GM12801 (cell line): ENCODE results near the gene ANKZF1.

Source experiments
- CTCF ChIP-seq: IDR thresholded peaks from one replicate; pipeline ENCODE4 v1.5.1; 2011; ENCODE audit warnings: control low read depth; ENCODE audit not compliant: insufficient read length; ENCODE audit errors: extremely low read depth

The ANKZF1 gene

GRCh38 chr2:219228911-219229304 is 698 bp upstream of the ANKZF1 start:
- no peak for TF ChIP-seq CTCF

GRCh38 chr2:219230059-219230540 is 494 bp downstream of the ANKZF1 start:
- no peak for TF ChIP-seq CTCF

GRCh38 chr2:219234331-219234730 is 4.7 kb downstream of the ANKZF1 start:
- TF ChIP-seq CTCF: no peak

- TF ChIP-seq CTCF: no peak
Observed at GRCh38 chr2:219243291-219243761, 13.7 kb downstream of the ANKZF1 start.

GRCh38 chr2:219244789-219245147 is 15.2 kb downstream of the ANKZF1 start:
- no peak for TF ChIP-seq CTCF

- no peak for TF ChIP-seq CTCF
Observed at GRCh38 chr2:219245148-219245898, 15.7 kb downstream of the ANKZF1 start, which contains the start of the genes GLB1L and STK16. Gene GLB1L, minus strand, starts transcription at chr2:219245444. Its CDS starts 1,871 bp downstream, at chr2:219243573. Gene STK16, plus strand, starts transcription at chr2:219245479. Its CDS starts 521 bp downstream, at chr2:219246000.

- TF ChIP-seq CTCF: no peak
Observed at GRCh38 chr2:219245899-219246230, 16.3 kb downstream of the ANKZF1 start.
